Neural cell (in vitro differentiated cells): Measurements from ENCODE around the gene TET2. TPM values are rescaled to one million over a fixed set of nuclear protein-coding genes. Genes with fewer than 3 reads are reported as not detected.

Source experiments
- H2AFZ ChIP-seq: fragments of 200-600, 300-800 bp; sonication (generic), shearing (Covaris generic); 2 replicates; pipeline ENCODE4 v1.6.0; 2014; ENCODE audit warnings: low read depth, mild to moderate bottlenecking, antibody characterized with exemption, low read length, moderate library complexity
- H3F3A ChIP-seq: fragments of 200-600 bp; shearing (Covaris generic); 2 replicates; pipeline ENCODE4 v1.6.1; 2016; ENCODE audit warnings: mild to moderate bottlenecking, moderate library complexity, mixed read lengths, antibody characterized with exemption, low read length; ENCODE audit not compliant: insufficient read depth, poor library complexity, severe bottlenecking
- H3K27ac ChIP-seq: fragments of 200-600, 300-800 bp; sonication (generic), shearing (Covaris generic); 2 replicates; pipeline ENCODE4 v1.5.1; 2014; ENCODE audit warnings: mild to moderate bottlenecking, low read length, moderate library complexity
- H3K27me3 ChIP-seq: fragments of 300-800, 200-600 bp; sonication (generic), shearing (Covaris generic); 2 replicates; pipeline ENCODE4 v1.6.0; 2014; ENCODE audit warnings: mild to moderate bottlenecking, low read depth, low read length, moderate library complexity; ENCODE audit not compliant: insufficient read depth
- H3K36me3 ChIP-seq: fragments of 300-800, 200-600 bp; sonication (generic), shearing (Covaris generic); 2 replicates; pipeline ENCODE4 v1.5.1; 2014; ENCODE audit warnings: mild to moderate bottlenecking, antibody characterized with exemption, low read length, moderate library complexity; ENCODE audit not compliant: insufficient read depth
- H3K4me2 ChIP-seq: fragments of 300-800, 200-600 bp; sonication (generic), shearing (Covaris generic); 2 replicates; pipeline ENCODE4 v1.6.0; 2014; ENCODE audit warnings: mild to moderate bottlenecking, low read length
- H3K4me3 ChIP-seq: fragments of 300-800, 200-600 bp; sonication (generic), shearing (Covaris generic); 2 replicates; pipeline ENCODE4 v1.5.1; 2014; ENCODE audit warnings: mild to moderate bottlenecking, low read length, moderate library complexity
- H3K79me2 ChIP-seq: fragments of 200-600 bp; shearing (Covaris generic); replicated peaks from 2 replicates; pipeline ENCODE4 v1.6.0; 2014; ENCODE audit warnings: mild to moderate bottlenecking, low read length, moderate library complexity; ENCODE audit not compliant: insufficient read depth
- H3K9ac ChIP-seq: fragments of 300-800, 200-600 bp; sonication (generic), shearing (Covaris generic); 2 replicates; pipeline ENCODE4 v1.6.1; 2016; ENCODE audit warnings: mild to moderate bottlenecking, low read length, mixed read lengths
- H3K9me2 ChIP-seq: fragments of 200-600 bp; shearing (Covaris generic); 2 replicates; pipeline ENCODE4 v1.6.1; 2016; ENCODE audit warnings: mild to moderate bottlenecking, low read length, mixed read lengths; ENCODE audit not compliant: insufficient read depth
- H3K9me3 ChIP-seq: fragments of 200-600, 300-800 bp; sonication (generic), shearing (Covaris generic); 2 replicates; pipeline ENCODE4 v1.6.1; 2016; ENCODE audit warnings: mild to moderate bottlenecking, mixed run types, low read length, moderate library complexity, mixed read lengths
- H4K20me1 ChIP-seq: fragments of 200-600 bp; shearing (Covaris generic); 2 replicates; pipeline ENCODE4 v1.6.1; 2016; ENCODE audit warnings: mild to moderate bottlenecking, mixed run types; ENCODE audit not compliant: insufficient read depth
- CTCF ChIP-seq: fragments of 450-650 bp; IDR thresholded peaks from 2 replicates; pipeline ENCODE4 v1.5.1; 2014; ENCODE audit warnings: antibody characterized with exemption, mild to moderate bottlenecking, moderate library complexity; ENCODE audit not compliant: poor library complexity, severe bottlenecking
- EP300 ChIP-seq: fragments of 450-650 bp; conservative IDR thresholded peaks from 2 replicates; pipeline ENCODE4 v1.6.1; 2014; ENCODE audit warnings: antibody characterized with exemption, mild to moderate bottlenecking, moderate library complexity; ENCODE audit not compliant: poor library complexity, severe bottlenecking
- EZH2 ChIP-seq: fragments of 200-600, 300-800 bp; shearing (Covaris generic), sonication (generic); IDR thresholded peaks from 2 replicates; pipeline ENCODE4 v1.6.1; 2014; ENCODE audit warnings: antibody characterized with exemption, low read length, borderline replicate concordance, mild to moderate bottlenecking; ENCODE audit not compliant: insufficient read depth, poor library complexity, severe bottlenecking
- MXI1 ChIP-seq: fragments of 450-650 bp; conservative IDR thresholded peaks from 2 replicates; pipeline ENCODE4 v1.6.1; 2014; ENCODE audit warnings: antibody characterized with exemption, mild to moderate bottlenecking; ENCODE audit not compliant: poor library complexity, severe bottlenecking
- POLR2AphosphoS5 ChIP-seq: IDR thresholded peaks from 2 replicates; pipeline ENCODE4 v1.6.1; 2012
- RAD21 ChIP-seq: fragments of 450-650 bp; conservative IDR thresholded peaks from 2 replicates; pipeline ENCODE4 v1.6.1; 2014; ENCODE audit warnings: antibody characterized with exemption, mild to moderate bottlenecking, moderate library complexity
- REST ChIP-seq: IDR thresholded peaks from 2 replicates; pipeline ENCODE4 v1.6.1; 2012; ENCODE audit warnings: borderline replicate concordance
- SMC3 ChIP-seq: fragments of 450-650 bp; conservative IDR thresholded peaks from 2 replicates; pipeline ENCODE4 v1.6.1; 2014; ENCODE audit warnings: antibody characterized with exemption, mild to moderate bottlenecking, moderate library complexity; ENCODE audit not compliant: poor library complexity
- TAF1 ChIP-seq: IDR thresholded peaks from 2 replicates; pipeline ENCODE4 v1.6.1; 2012; ENCODE audit warnings: low read depth
- polyA plus RNA-seq: library from polyadenylated mRNA; depleted of rRNA; stranded (reverse); fragments of >200 nt; gene quantifications from 2 replicates; pipeline ENCODE4 v1.2.3, GENCODE V29; 2014

The TET2 gene
- polyA plus RNA-seq, 1 donor from 2014 or later, result 27.1 TPM

GRCh38 chr4:105153749-105154148, 7.1 kb downstream of the TET2 start:
- H3K27ac ChIP-seq, result no peak overlapping the region
- TF ChIP-seq EP300 (no peak), MXI1 (no peak)
- no peaks in the 10 kb centered on the region for H3K36me3 ChIP-seq
- H2AFZ ChIP-seq, result no peak overlapping the region
- H3K9me3 ChIP-seq, result no peaks in the 10 kb centered on the region
- H3K79me2 ChIP-seq, result peaks cover 100% of the 10 kb centered on the region
- H3K27me3 ChIP-seq, result no peaks in the 10 kb centered on the region
- no peak overlapping the region for H3K4me2 ChIP-seq
- no peak overlapping the region for H3K4me3 ChIP-seq
- H3K9me2 ChIP-seq, result no peaks in the 10 kb centered on the region
- H3K9ac ChIP-seq, result no peak overlapping the region
- H4K20me1 ChIP-seq, result no peaks in the 10 kb centered on the region
- no peaks in the 10 kb centered on the region for H3F3A ChIP-seq

- H2AFZ ChIP-seq, result no peak overlapping the region
- no peak overlapping the region for H3K27ac ChIP-seq
- peaks cover 100% of the 10 kb centered on the region for H3K79me2 ChIP-seq
- H4K20me1 ChIP-seq, result no peaks in the 10 kb centered on the region
- no peaks in the 10 kb centered on the region for H3K36me3 ChIP-seq
- H3K9ac ChIP-seq, result no peak overlapping the region
- no peaks in the 10 kb centered on the region for H3K9me3 ChIP-seq
- no peak overlapping the region for H3K4me3 ChIP-seq
- TF ChIP-seq CTCF (no peak), EP300 (no peak), REST (no peak), MXI1 (no peak), EZH2 (no peak), RAD21 (no peak), POLR2AphosphoS5 (no peak), TAF1 (no peak), SMC3 (no peak)
- H3K27me3 ChIP-seq, result no peaks in the 10 kb centered on the region
- no peaks in the 10 kb centered on the region for H3K9me2 ChIP-seq
- no peak overlapping the region for H3K4me2 ChIP-seq
- no peaks in the 10 kb centered on the region for H3F3A ChIP-seq
Observed at GRCh38 chr4:105154576-105154975, 7.9 kb downstream of the TET2 start.

GRCh38 chr4:105155426-105155825, 8.8 kb downstream of the TET2 start:
- peaks cover 100% of the 10 kb centered on the region for H3K79me2 ChIP-seq
- H3K27me3 ChIP-seq, result no peaks in the 10 kb centered on the region
- H3K9me3 ChIP-seq, result no peaks in the 10 kb centered on the region
- no peak for TF ChIP-seq POLR2AphosphoS5
- TF ChIP-seq EZH2, result no peak
- no peak for TF ChIP-seq RAD21
- no peak for TF ChIP-seq REST
- no peak for TF ChIP-seq CTCF
- TF ChIP-seq SMC3, result no peak
- no peak for TF ChIP-seq MXI1
- no peak for TF ChIP-seq TAF1
- no peak for TF ChIP-seq EP300
- H2AFZ ChIP-seq, result no peak overlapping the region
- no peak overlapping the region for H3K9ac ChIP-seq
- no peaks in the 10 kb centered on the region for H4K20me1 ChIP-seq
- no peaks in the 10 kb centered on the region for H3K36me3 ChIP-seq
- H3K4me2 ChIP-seq, result no peak overlapping the region
- H3F3A ChIP-seq, result no peaks in the 10 kb centered on the region
- no peak overlapping the region for H3K27ac ChIP-seq
- H3K9me2 ChIP-seq, result no peaks in the 10 kb centered on the region
- no peak overlapping the region for H3K4me3 ChIP-seq
